A549 (cell line): Measurements from ENCODE around the gene FBP1. TPM values are rescaled to one million over a fixed set of nuclear protein-coding genes. Genes with fewer than 3 reads are reported as not detected.

ENCODE experiments used
- ATAC-seq, 2 experiments: fragments of 200-7000 bp in 1 of 2; fragments of >200 bp in 1 of 2; cut with Nextera tagmentation in 1 of 2; cut with Tn5 transposase in 1 of 2; 3 replicates each; pipeline versions ENCODE4 v1.8.0 to v1.9.1; 2018 to 2020; ENCODE audit warnings: mild to moderate bottlenecking in 1 of 2, moderate library complexity in 1 of 2
- CTCF ChIA-PET: fragments of 300-600 bp; sonication (Branson Sonifier 250); formaldehyde crosslinking; extraction: SDS; loops from one replicate; lab custom pipeline; 2021; ENCODE audit warnings: antibody characterized with exemption, inconsistent platforms; lab: Yijun Ruan, JAX
- POLR2A ChIA-PET: fragments of 350-600 bp; formaldehyde crosslinking; extraction: SDS; loops from one replicate; lab custom pipeline; 2021; ENCODE audit warnings: antibody characterized with exemption, inconsistent platforms; lab: Yijun Ruan, JAX
- DNase-seq, 2 experiments: peaks; one replicate each; pipeline versions ENCODE4 v3.0.0 to v3.0.0-alpha.2; 2011 to 2016; ENCODE audit warnings: low read depth in 1 of 2, low spot score in 1 of 2
- FAIRE-seq: peaks from 2 replicates; lab custom pipeline; 2011; peaks lifted over from hg19 to GRCh38; lab: Jason Lieb, UNC
- H3K27ac ChIP-seq, 2 experiments: fragments of >200 bp; sonication (Bioruptor Twin); formaldehyde crosslinking; 3 replicates each; pipeline ENCODE4 v1.5.1; 2016 to 2017
- H3K4me1 ChIP-seq: fragments of >200 bp; sonication (Bioruptor Twin); formaldehyde crosslinking; 3 replicates; pipeline ENCODE4 v1.6.1; 2016
- H3K4me2 ChIP-seq: fragments of >200 bp; sonication (Bioruptor Twin); formaldehyde crosslinking; 3 replicates; pipeline ENCODE4 v1.6.1; 2016
- H3K4me3 ChIP-seq: fragments of >200 bp; sonication (Bioruptor Twin); formaldehyde crosslinking; 3 replicates; pipeline ENCODE4 v1.5.1; 2016
- H3K9me3 ChIP-seq: fragments of >200 bp; sonication (Bioruptor Twin); formaldehyde crosslinking; 3 replicates; pipeline ENCODE4 v1.6.1; 2016
- CEBPB ChIP-seq, 2 experiments: fragments of >200 bp in 1 of 2; sonication (Bioruptor Twin) in 1 of 2; formaldehyde crosslinking in 1 of 2; IDR thresholded peaks; 2 replicates each; pipeline ENCODE4 v1.6.1; 2012 to 2016
- CHD2 ChIP-seq: fragments of 150-350 bp; IDR thresholded peaks from 2 replicates; pipeline ENCODE4 v1.6.1; 2014; ENCODE audit warnings: low read length; ENCODE audit not compliant: partially characterized antibody
- EHF ChIP-seq: fragments of 250-450 bp; sonication (Bioruptor Pico); IDR thresholded peaks from 2 replicates; pipeline ENCODE4 v1.5.0; 2020; ENCODE audit warnings: mild to moderate bottlenecking
- EHMT2 ChIP-seq: fragments of 200-600 bp; sonication (generic); IDR thresholded peaks from 2 replicates; pipeline ENCODE4 v1.6.1; 2016; ENCODE audit warnings: antibody characterized with exemption, low read depth, mild to moderate bottlenecking, moderate library complexity
- FOSL2 ChIP-seq, 2 experiments: fragments of 450-650 bp in 1 of 2; fragments of >200 bp in 1 of 2; sonication (Bioruptor Twin) in 1 of 2; formaldehyde crosslinking; IDR thresholded peaks; 2 replicates each; pipeline versions ENCODE4 v1.5.0 to v1.6.1; 2016 to 2020; ENCODE audit warnings: mild to moderate bottlenecking in 1 of 2, moderate library complexity in 1 of 2
- HEYL ChIP-seq: fragments of 250-450 bp; sonication (Bioruptor Pico); IDR thresholded peaks from 2 replicates; pipeline ENCODE4 v1.8.0; 2021; ENCODE audit warnings: mild to moderate bottlenecking, moderate library complexity
- JUN ChIP-seq, 2 experiments: fragments of >200 bp; sonication (Bioruptor Twin); formaldehyde crosslinking; IDR thresholded peaks; 2 replicates in 1 of 2; 3 replicates in 1 of 2; pipeline ENCODE4 v1.6.1; 2016 to 2017
- JUNB ChIP-seq: fragments of >200 bp; sonication (Bioruptor Twin); formaldehyde crosslinking; IDR thresholded peaks from 2 replicates; pipeline ENCODE4 v1.6.1; 2016
- KDM1A ChIP-seq: fragments of 200-600 bp; sonication (generic); IDR thresholded peaks from 2 replicates; pipeline ENCODE4 v1.6.1; 2016; ENCODE audit warnings: low read depth, mild to moderate bottlenecking
- NPAS2 ChIP-seq: fragments of 250-450 bp; sonication (Bioruptor Pico); IDR thresholded peaks from 2 replicates; pipeline ENCODE4 v1.8.0; 2022; ENCODE audit warnings: mild to moderate bottlenecking, moderate library complexity, borderline replicate concordance
- PHF8 ChIP-seq: fragments of 200-600 bp; sonication (generic); IDR thresholded peaks from 2 replicates; pipeline ENCODE4 v1.6.1; 2016; ENCODE audit warnings: low read depth, mild to moderate bottlenecking, antibody characterized with exemption, moderate library complexity, borderline replicate concordance
- POLR2A ChIP-seq: IDR thresholded peaks from 2 replicates; pipeline ENCODE4 v1.6.1; 2012; ENCODE audit warnings: mild to moderate bottlenecking, low read length
- POLR2AphosphoS2 ChIP-seq: conservative IDR thresholded peaks from 2 replicates; pipeline ENCODE4 v1.6.1; 2012; ENCODE audit warnings: low read length, improper control_type of control experiment, inconsistent platforms
- SREBF2 ChIP-seq: fragments of 450-650 bp; IDR thresholded peaks from 2 replicates; pipeline ENCODE4 v1.6.1; 2014; ENCODE audit warnings: mild to moderate bottlenecking, moderate library complexity
- ZNF302 ChIP-seq: fragments of 250-450 bp; sonication (Bioruptor Pico); IDR thresholded peaks from 2 replicates; pipeline ENCODE4 v1.9.0; 2021; ENCODE audit warnings: inconsistent platforms, mild to moderate bottlenecking, moderate library complexity
- WGBS: methylation state at CpG from one replicate; pipeline ENCODE4 v1.1.6; 2017; ENCODE audit errors: missing lambda C conversion rate; 5-methylcytosine and 5-hydroxymethylcytosine counted together
- polyA plus RNA-seq, 4 experiments: library from polyadenylated mRNA; depleted of rRNA in 3 of 4; stranded (reverse); fragments of >200 nt; fragmentation: RNase III in 1 of 4; extraction: RNeasy Plus Mini Kit Qiagen cat#74134 plus additional on column Dnase treatment in 1 of 4; gene quantifications; 2 replicates in 3 of 4; 3 replicates in 1 of 4; pipeline ENCODE4 v1.2.3, GENCODE V29; 2011 to 2017
- TF ChIP-seq, protein P1 (sequence below): IDR thresholded peaks from 2 replicates; pipeline ENCODE4 v1.6.1; 2012; ENCODE audit warnings: low read depth, borderline replicate concordance
- TF ChIP-seq, protein P2 (sequence below): IDR thresholded peaks from 2 replicates; pipeline ENCODE4 v1.6.1; 2012
- TF ChIP-seq, protein P3 (sequence below): IDR thresholded peaks from 2 replicates; pipeline ENCODE4 v1.6.1; 2012

Gene FBP1
- polyA plus RNA-seq, 2 of the 4 experiments (the other 2 are of a cell fraction) = not detected

DNA sequence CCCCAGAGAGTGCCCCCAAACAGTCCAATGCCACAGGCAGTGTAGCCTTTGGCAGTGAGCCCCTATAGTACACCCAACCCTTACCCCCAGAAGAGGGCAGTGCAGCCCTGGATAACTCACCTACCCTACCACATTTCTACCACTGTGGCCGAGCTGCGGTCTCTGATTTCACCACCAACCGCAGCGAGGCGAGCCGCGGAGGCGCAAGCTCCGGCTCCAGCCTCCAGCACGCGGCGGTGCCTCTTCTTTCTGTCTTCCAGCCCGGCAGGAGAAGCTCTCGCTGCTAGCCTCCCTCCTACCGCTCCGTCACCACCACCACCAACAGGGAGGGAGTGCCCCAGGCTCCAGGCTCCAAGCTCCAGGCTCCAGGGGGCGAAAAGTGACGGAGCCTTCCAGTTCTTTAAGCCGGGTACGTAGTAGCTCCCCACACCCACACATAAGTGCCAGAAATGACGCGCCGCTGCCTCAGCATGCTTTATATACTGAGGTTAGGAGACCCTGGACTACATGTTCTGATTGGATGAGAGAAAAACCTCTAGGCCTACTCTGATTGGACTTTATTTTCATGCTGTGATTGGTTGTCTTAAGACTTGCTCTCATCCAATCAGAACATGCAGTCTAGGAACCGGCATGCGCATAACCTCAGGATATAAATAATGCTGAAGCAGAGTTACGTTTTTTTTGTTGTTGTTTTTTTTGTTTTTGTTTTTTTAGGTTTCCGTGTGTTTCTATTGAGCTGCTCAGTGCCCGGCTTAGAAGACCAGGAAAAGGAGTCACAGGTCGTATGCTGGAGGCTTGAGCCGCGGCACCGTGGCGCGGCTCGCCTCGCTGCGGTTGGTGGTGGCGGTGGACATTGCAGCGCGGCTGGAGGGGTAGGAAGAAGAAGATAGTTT, 84.6 kb downstream of the FBP1 start, which contains the start of gene PCAT7 (continued):
- TF ChIP-seq, protein P1, sequence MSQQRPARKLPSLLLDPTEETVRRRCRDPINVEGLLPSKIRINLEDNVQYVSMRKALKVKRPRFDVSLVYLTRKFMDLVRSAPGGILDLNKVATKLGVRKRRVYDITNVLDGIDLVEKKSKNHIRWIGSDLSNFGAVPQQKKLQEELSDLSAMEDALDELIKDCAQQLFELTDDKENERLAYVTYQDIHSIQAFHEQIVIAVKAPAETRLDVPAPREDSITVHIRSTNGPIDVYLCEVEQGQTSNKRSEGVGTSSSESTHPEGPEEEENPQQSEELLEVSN = no peak

DNA sequence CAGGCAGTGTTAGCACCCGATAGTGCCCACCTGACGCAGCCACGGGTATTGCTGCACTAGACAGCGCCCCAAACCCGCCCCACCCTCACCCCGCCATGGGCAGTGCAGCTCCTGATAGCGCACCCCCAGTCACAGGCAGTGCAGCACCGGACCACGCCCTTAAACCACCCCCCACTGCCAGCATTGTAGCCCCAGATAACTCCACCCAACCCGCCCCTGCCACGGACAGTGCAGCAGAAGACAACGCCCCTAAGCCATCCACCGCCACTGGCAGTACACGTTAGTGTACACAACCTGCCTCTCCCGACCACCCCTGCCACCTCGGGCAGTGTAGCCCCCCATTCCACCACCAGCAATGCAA, 85.3 kb downstream of the FBP1 start:
- CTCF ChIA-PET = interaction anchor here (0.7 to 2.6 kb wide), 30 partner anchors 8 to 1664 kb away, joined by 3 to 29 read pairs (median 4); no protein-coding TSS in a partner anchor
- DNase-seq = no peak
- TF ChIP-seq, protein P2, sequence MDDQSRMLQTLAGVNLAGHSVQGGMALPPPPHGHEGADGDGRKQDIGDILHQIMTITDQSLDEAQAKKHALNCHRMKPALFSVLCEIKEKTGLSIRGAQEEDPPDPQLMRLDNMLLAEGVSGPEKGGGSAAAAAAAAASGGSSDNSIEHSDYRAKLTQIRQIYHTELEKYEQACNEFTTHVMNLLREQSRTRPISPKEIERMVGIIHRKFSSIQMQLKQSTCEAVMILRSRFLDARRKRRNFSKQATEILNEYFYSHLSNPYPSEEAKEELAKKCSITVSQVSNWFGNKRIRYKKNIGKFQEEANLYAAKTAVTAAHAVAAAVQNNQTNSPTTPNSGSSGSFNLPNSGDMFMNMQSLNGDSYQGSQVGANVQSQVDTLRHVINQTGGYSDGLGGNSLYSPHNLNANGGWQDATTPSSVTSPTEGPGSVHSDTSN = no peak
- no peak for TF ChIP-seq POLR2A
- no peak for TF ChIP-seq NPAS2 (CRISPR knock-in tag)
- no peak for TF ChIP-seq POLR2AphosphoS2
- TF ChIP-seq JUNB = no peak
- no peak for TF ChIP-seq JUN (IDR thresholded peaks at IDR 0.05)
- no peak for TF ChIP-seq EHF (CRISPR knock-in tag)
- no peak for TF ChIP-seq ZNF302 (CRISPR knock-in tag)
- no peak for TF ChIP-seq FOSL2 (IDR thresholded peaks at IDR 0.05)
- no peak for TF ChIP-seq FOSL2 (CRISPR knock-in tag; IDR thresholded peaks at IDR 0.05)
- no peak for TF ChIP-seq HEYL
- no peak for TF ChIP-seq PHF8
- TF ChIP-seq SREBF2 = no peak
- TF ChIP-seq KDM1A = no peak
- TF ChIP-seq CHD2 = no peak
- TF ChIP-seq CEBPB (IDR thresholded peaks at IDR 0.05) = no peak
- no peak for TF ChIP-seq EHMT2
- TF ChIP-seq, protein P3, sequence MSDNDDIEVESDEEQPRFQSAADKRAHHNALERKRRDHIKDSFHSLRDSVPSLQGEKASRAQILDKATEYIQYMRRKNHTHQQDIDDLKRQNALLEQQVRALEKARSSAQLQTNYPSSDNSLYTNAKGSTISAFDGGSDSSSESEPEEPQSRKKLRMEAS = no peak
- no peak for FAIRE-seq
- WGBS = 40% methylated on average over 1 of the region's 16 CpGs
- Histone ChIP-seq H3K27ac (peak overlapping the region; percentile 80 to 87; a peak in 5 of 6 replicates), H3K4me2 (peak overlapping the region; percentile 90), H3K9me3 (no peaks in the 10 kb centered on the region), H3K4me1 (peaks cover 8% of the 10 kb centered on the region; the same call in 1 of the 3 replicates), H3K4me3 (peak overlapping the region; percentile 63)
- POLR2A ChIA-PET = interaction anchor here (0.6 to 1.2 kb wide), 5 partner anchors 21 to 577 kb away, joined by 3 to 4 read pairs (median 4); no protein-coding TSS in a partner anchor
- ATAC-seq = peak; percentile 54 to 72

Other genes with a start within 250 kb of the FBP1 start
- 2.7 and 2.8 TPM in 2 replicates for gene PCAT7, start 84.4 kb downstream of the FBP1 start, polyA plus RNA-seq (2011; rRNA removed)
- 2.0 to 2.3 TPM (median 2.1 TPM) in 3 replicates for gene PCAT7, start 84.4 kb downstream of the FBP1 start, polyA plus RNA-seq (2017; fragmentation: RNase III; extraction: RNeasy Plus Mini Kit Qiagen cat#74134 plus additional on column Dnase treatment)
- gene FBP2, start 45.7 kb downstream of the FBP1 start, polyA plus RNA-seq (2011; rRNA removed) = not detected in 2 replicates
- not detected in 3 replicates for gene FBP2, start 45.7 kb downstream of the FBP1 start, polyA plus RNA-seq (2017; fragmentation: RNase III; extraction: RNeasy Plus Mini Kit Qiagen cat#74134 plus additional on column Dnase treatment)
- 229 and 266 TPM in 2 replicates for gene AOPEP, start 87.2 kb upstream of the FBP1 start, polyA plus RNA-seq (2011; rRNA removed)
- 201 to 238 TPM (median 226 TPM) in 3 replicates for gene AOPEP, start 87.2 kb upstream of the FBP1 start, polyA plus RNA-seq (2017; fragmentation: RNase III; extraction: RNeasy Plus Mini Kit Qiagen cat#74134 plus additional on column Dnase treatment)